Lower leg skin (tissue), 4 donors: ENCODE results near the gene FICD. TPM values are rescaled to one million over a fixed set of nuclear protein-coding genes. Genes with fewer than 3 reads are reported as not detected.

Experiments used
- DNase-seq, 2 donors: peaks; one replicate each; pipeline ENCODE4 v3.0.0-alpha.2; 2019; ENCODE audit warnings: low spot score in 2 of 2
- H3K4me3 ChIP-seq: fragments of 200-600 bp; sonication (generic); 2 replicates; pipeline ENCODE4 v1.5.1; 2017; ENCODE audit warnings: mild to moderate bottlenecking, low read depth; ENCODE audit not compliant: poor library complexity, severe bottlenecking
- POLR2A ChIP-seq, 2 donors: fragments of 450-650 bp; IDR thresholded peaks; one replicate each; pipeline ENCODE4 v1.6.1; 2016 to 2017; ENCODE audit warnings: antibody characterized with exemption in 2 of 2, mild to moderate bottlenecking in 1 of 2, moderate library complexity in 1 of 2
- WGBS, 2 donors: methylation state at CpG; one replicate each; pipeline ENCODE4 v1.1.5; 2018; 5-methylcytosine and 5-hydroxymethylcytosine counted together
- intact Hi-C: fragments of 100-400 bp; cut with DNase I; formaldehyde crosslinking; loops from one replicate; pipeline ENCODE4 v1.15.0; 2023; ENCODE audit warnings: low total_unique reads
- total RNA-seq, 4 donors: library from RNA; depleted of rRNA; stranded (reverse); fragments of >200 nt; gene quantifications; one replicate each; pipeline ENCODE4 v1.1.0, GENCODE V29; 2016
- TF ChIP-seq, protein P1 (sequence below), 3 donors: fragments of 450-650 bp; IDR thresholded peaks; one replicate each; pipeline ENCODE4 v1.5.1; 2016; ENCODE audit warnings: antibody characterized with exemption in 3 of 3, mild to moderate bottlenecking in 3 of 3, moderate library complexity in 2 of 3

Gene FICD
- total RNA-seq, 4 donors from 2014 or later = 1.8 to 5.2 (median 3.6) TPM

DNA sequence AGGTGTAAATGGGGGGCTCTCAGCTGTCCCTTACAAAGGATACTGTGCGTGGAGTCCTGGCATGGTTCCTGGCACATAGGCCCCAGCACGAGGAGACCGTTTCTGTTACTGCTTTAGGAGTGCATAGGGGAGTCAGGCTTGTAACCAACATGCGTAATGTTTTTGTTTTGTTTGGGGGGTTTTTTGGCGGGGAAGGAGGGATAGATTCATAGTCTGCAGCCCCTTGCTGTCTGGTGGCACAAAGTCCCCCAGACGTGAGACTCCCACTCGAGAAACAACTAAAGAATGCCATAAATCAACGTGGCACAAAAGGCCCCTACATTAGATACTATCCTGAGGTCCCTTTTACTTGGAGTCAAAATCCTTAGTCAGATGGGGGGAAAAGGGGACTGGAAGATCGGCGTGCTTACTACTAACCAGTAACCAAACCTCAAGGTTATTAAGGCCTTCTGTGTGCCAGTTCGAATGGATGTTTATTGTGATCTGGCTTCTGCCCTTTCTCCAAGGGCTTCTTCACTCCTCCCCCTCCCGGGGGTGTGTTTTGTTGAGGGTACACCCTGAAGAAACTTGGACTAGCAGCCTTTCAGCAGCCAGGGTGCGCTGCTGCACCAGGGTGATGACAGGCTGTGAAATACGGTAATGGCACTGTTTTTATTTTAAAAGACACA lies 48.2 kb downstream of the FICD start:
- intact Hi-C loops = loop anchor here (10.0 kb wide), 1 partner anchor 532 kb away; the partner anchor contains the start of genes ALKBH2 and UNG

DNA sequence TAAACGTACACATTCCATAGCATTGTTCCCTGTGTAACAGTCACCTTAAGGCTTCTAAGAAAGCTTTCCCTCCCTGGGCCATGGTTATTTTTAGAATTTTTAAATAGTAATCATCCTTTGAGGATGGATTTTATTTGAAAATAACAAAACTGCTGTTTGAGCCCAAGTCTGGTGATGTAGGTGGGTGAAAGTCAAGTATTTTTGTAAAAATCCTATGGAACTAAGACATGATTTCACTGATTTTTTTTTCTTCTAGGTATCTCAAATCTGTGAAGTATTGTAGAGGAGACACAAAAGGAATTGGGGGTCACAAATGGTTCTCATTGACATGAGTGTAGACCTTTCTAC lies 48.7 kb downstream of the FICD start:
- H3K4me3 ChIP-seq = no peak overlapping the region
- intact Hi-C loops = loop anchor here (10.0 kb wide), 1 partner anchor 531 kb away; the partner anchor contains the start of genes ALKBH2 and UNG
- WGBS, 2 donors = 0 to 3% methylated on average over 1 of the region's 1 CpG
- DNase-seq = no peak
- TF ChIP-seq POLR2A (IDR thresholded peaks at IDR 0.05) = no peak
- TF ChIP-seq, protein P1, sequence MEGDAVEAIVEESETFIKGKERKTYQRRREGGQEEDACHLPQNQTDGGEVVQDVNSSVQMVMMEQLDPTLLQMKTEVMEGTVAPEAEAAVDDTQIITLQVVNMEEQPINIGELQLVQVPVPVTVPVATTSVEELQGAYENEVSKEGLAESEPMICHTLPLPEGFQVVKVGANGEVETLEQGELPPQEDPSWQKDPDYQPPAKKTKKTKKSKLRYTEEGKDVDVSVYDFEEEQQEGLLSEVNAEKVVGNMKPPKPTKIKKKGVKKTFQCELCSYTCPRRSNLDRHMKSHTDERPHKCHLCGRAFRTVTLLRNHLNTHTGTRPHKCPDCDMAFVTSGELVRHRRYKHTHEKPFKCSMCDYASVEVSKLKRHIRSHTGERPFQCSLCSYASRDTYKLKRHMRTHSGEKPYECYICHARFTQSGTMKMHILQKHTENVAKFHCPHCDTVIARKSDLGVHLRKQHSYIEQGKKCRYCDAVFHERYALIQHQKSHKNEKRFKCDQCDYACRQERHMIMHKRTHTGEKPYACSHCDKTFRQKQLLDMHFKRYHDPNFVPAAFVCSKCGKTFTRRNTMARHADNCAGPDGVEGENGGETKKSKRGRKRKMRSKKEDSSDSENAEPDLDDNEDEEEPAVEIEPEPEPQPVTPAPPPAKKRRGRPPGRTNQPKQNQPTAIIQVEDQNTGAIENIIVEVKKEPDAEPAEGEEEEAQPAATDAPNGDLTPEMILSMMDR (IDR thresholded peaks at IDR 0.05) = no peak

More for the DNA sequence above, 48.2 kb downstream of the FICD start:
- no peak for TF ChIP-seq POLR2A (IDR thresholded peaks at IDR 0.05)
- TF ChIP-seq, protein P1 (IDR thresholded peaks at IDR 0.05) = peak in 1 of 3 donors; percentile 65
- 2% methylated on average over 14 of the region's 14 CpGs for WGBS, 2 donors
- peak; percentile 82 to 95 for DNase-seq
- peak overlapping the region; percentile 83 for H3K4me3 ChIP-seq

DNA sequence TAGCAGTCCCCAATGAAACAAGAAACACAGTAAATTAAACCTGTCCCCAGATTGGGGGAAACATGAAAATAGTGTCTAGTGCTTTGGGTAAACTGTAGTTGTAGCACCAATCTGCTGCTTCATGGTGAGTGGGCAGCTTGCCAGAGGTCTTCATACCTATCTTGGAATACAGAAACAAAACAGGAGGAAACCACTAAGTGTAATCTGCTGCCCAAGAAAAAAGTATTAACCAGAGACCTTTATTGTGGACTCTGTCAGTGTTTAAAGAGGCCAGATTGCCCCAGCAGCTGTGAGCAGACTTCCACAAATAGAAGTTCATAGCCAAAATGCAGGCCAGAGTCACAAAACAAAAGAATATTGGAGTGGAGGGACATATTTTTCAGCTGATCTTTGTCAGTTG lies 49.6 kb downstream of the FICD start:
- no peak overlapping the region for H3K4me3 ChIP-seq
- intact Hi-C loops = loop anchor here (5.0 to 10.0 kb wide), 2 partner anchors 48 to 530 kb away; partner anchors contain the start of genes ALKBH2 and UNG
- DNase-seq = no peak
- no peak for TF ChIP-seq POLR2A (IDR thresholded peaks at IDR 0.05)
- TF ChIP-seq, protein P1 (IDR thresholded peaks at IDR 0.05) = no peak

DNA sequence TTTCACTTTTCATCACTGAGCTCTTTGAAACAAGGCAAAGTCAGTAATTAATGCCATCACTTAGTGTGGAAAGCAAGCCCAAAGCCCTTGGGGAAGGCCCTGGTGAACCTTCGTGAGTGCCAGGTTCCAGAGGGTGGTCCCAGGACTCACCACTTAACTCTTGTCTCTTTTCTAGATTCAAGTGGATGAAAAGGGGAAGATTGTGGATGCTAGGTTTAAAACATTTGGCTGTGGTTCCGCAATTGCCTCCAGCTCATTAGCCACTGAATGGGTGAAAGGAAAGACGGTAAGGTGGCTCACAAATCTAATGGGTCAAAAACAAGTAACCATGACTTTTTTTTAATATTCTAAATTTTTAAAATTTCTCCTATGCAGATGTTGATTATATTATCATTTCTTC lies 50.1 kb downstream of the FICD start:
- no peak for DNase-seq
- WGBS, 2 donors = 82 to 83% methylated on average over 3 of the region's 3 CpGs
- intact Hi-C loops = loop anchor here (5.0 to 10.0 kb wide), 2 partner anchors 47 to 530 kb away; partner anchors contain the start of genes ALKBH2 and UNG
- TF ChIP-seq, protein P1 (IDR thresholded peaks at IDR 0.05) = no peak
- no peak for TF ChIP-seq POLR2A (IDR thresholded peaks at IDR 0.05)
- H3K4me3 ChIP-seq = no peak overlapping the region

DNA sequence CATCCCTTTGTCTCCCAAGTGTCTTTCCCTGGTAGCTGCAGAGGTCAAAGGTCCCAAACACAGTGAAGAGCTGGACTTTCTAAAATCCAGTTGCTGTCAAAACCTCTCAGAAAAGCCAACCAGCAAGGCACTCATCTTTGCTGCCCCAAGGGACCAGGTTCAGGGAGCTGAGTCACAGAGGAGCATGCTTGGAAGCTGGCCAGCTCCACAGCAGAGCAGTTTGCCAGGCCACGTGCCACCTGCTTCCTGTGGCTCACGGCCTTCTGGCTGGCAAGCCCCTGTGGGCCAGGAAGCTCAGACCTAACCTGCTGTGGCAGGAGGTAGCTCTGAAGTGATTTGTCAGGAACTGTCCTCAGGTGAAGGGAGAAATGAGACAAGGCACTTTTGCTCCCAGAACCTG lies 50.9 kb downstream of the FICD start:
- peak; percentile 67 to 95 for DNase-seq
- intact Hi-C loops = loop anchor here (5.0 to 10.0 kb wide), 2 partner anchors 46 to 529 kb away; partner anchors contain the start of genes ALKBH2 and UNG
- WGBS, 2 donors = 7 to 8% methylated on average over 2 of the region's 2 CpGs
- no peak overlapping the region for H3K4me3 ChIP-seq
- TF ChIP-seq, protein P1 (IDR thresholded peaks at IDR 0.05) = no peak
- no peak for TF ChIP-seq POLR2A (IDR thresholded peaks at IDR 0.05)
